OCI-LY3 (cell line): ENCODE results near the gene CRX.

ENCODE experiments used
- H2AFZ ChIP-seq: fragments of 200-600, 300-600 bp; shearing (Covaris generic); 2 replicates; pipeline ENCODE4 v1.6.0; 2014; ENCODE audit warnings: antibody characterized with exemption, low read depth, low read length
- H3K27ac ChIP-seq: fragments of 200-600, 300-600 bp; sonication (generic); 2 replicates; pipeline ENCODE4 v1.5.1; 2014; ENCODE audit warnings: mild to moderate bottlenecking, low read length, moderate library complexity, mixed read lengths
- H3K27me3 ChIP-seq: fragments of 200-600, 300-600 bp; sonication (generic); 2 replicates; pipeline ENCODE4 v1.6.1; 2014; ENCODE audit warnings: low read depth, low read length, mixed read lengths
- H3K36me3 ChIP-seq: fragments of 200-600, 300-600 bp; sonication (generic); replicated peaks from 2 replicates; pipeline ENCODE3; 2014; ENCODE audit warnings: low read depth, low read length, mixed read lengths
- H3K4me1 ChIP-seq: fragments of 300-600, 200-600 bp; sonication (generic); 2 replicates; pipeline ENCODE4 v1.6.1; 2014; ENCODE audit warnings: low read length, mixed read lengths
- H3K4me2 ChIP-seq: fragments of 200-600, 300-600 bp; sonication (generic); 2 replicates; pipeline ENCODE4 v1.6.1; 2014; ENCODE audit warnings: low read length, mixed read lengths
- H3K4me3 ChIP-seq: fragments of 300-600, 200-600 bp; sonication (generic); 2 replicates; pipeline ENCODE4 v1.5.1; 2014; ENCODE audit warnings: antibody characterized with exemption, mild to moderate bottlenecking, low read length, moderate library complexity
- H3K79me2 ChIP-seq: fragments of 300-600, 200-600 bp; shearing (Covaris generic); 2 replicates; pipeline ENCODE4 v1.6.1; 2014; ENCODE audit warnings: mild to moderate bottlenecking, low read length, mixed read lengths
- H3K9ac ChIP-seq: fragments of 300-600, 200-600 bp; shearing (Covaris generic); 2 replicates; pipeline ENCODE4 v1.6.0; 2014; ENCODE audit warnings: mild to moderate bottlenecking, low read length, moderate library complexity
- H3K9me3 ChIP-seq: fragments of 200-600, 300-600 bp; shearing (Covaris generic); 2 replicates; pipeline ENCODE4 v1.6.1; 2014; ENCODE audit warnings: low read length, mixed read lengths; ENCODE audit not compliant: insufficient read depth
- H4K20me1 ChIP-seq: fragments of 200-600, 300-600 bp; sonication (generic); 2 replicates; pipeline ENCODE4 v1.6.1; 2016; ENCODE audit warnings: low read length, mixed read lengths; ENCODE audit not compliant: insufficient read depth
- EZH2phosphoT487 ChIP-seq: fragments of 200-600 bp; shearing (Covaris generic); IDR thresholded peaks from 2 replicates; pipeline ENCODE4 v1.6.1; 2018; ENCODE audit warnings: antibody characterized with exemption, mixed run types, low read depth
- TF ChIP-seq, protein P1 (sequence below): fragments of 200-600, 300-600 bp; sonication (generic); IDR thresholded peaks from 2 replicates; pipeline ENCODE4 v1.5.1; 2014; ENCODE audit warnings: antibody characterized with exemption, low read length, low read depth

Gene CRX

DNA sequence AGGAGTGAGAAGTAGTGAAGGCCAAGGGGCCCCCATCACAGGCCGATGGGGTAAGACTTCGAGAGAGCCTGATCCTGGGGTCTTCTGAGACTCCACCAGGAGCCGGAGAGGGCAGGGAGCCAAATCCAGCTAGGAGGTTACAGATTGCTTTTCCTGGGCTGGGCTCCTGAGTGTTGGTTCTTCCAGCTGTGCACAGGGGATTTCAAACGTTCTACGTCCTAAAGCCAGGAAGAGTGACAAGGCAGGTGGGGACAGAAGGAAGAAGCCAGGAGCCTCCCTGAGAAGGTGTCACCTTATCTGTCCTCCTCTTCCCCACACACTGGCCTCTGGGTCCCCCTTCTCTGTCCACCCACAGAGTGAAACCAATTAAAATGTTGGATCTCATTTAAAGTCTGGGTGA, 21.2 kb downstream of the CRX start:
- TF ChIP-seq, protein P1, sequence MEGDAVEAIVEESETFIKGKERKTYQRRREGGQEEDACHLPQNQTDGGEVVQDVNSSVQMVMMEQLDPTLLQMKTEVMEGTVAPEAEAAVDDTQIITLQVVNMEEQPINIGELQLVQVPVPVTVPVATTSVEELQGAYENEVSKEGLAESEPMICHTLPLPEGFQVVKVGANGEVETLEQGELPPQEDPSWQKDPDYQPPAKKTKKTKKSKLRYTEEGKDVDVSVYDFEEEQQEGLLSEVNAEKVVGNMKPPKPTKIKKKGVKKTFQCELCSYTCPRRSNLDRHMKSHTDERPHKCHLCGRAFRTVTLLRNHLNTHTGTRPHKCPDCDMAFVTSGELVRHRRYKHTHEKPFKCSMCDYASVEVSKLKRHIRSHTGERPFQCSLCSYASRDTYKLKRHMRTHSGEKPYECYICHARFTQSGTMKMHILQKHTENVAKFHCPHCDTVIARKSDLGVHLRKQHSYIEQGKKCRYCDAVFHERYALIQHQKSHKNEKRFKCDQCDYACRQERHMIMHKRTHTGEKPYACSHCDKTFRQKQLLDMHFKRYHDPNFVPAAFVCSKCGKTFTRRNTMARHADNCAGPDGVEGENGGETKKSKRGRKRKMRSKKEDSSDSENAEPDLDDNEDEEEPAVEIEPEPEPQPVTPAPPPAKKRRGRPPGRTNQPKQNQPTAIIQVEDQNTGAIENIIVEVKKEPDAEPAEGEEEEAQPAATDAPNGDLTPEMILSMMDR, result no peak
- Histone ChIP-seq H2AFZ (no peak overlapping the region), H3K36me3 (no peaks in the 10 kb centered on the region), H3K27me3 (peaks cover 3% of the 10 kb centered on the region; the same call in 1 of the 2 replicates), H3K9me3 (no peaks in the 10 kb centered on the region), H3K4me2 (no peak overlapping the region), H3K27ac (no peak overlapping the region), H3K4me1 (no peaks in the 10 kb centered on the region), H3K9ac (no peak overlapping the region), H4K20me1 (no peaks in the 10 kb centered on the region), H3K4me3 (no peak overlapping the region), H3K79me2 (no peaks in the 10 kb centered on the region)

DNA sequence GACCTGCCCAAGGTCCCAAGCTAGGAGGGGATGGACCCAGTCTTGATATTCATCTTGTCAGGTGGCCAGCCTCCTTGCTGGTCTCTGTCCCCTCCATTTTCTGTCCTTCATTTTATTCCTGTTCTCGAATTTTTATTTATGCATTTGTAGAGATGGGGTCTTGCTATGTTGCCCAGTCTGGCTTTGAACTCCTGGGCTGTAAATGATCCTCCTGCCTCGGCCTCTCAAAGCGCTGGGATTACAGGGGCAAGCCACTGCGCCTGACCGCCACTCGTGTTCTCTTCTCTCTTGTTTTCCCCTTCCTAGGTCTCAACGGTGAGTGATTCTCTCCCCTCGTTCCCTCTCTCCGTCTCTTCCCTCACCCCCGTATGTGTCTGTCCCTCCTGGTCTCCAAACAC, 26.7 kb downstream of the CRX start:
- Histone ChIP-seq H3K4me2 (no peak overlapping the region), H3K27ac (no peak overlapping the region), H3K9ac (no peak overlapping the region), H2AFZ (no peak overlapping the region), H3K4me3 (no peak overlapping the region), H3K27me3 (peaks cover 3% of the 10 kb centered on the region; the same call in 1 of the 2 replicates), H4K20me1 (no peaks in the 10 kb centered on the region), H3K79me2 (no peaks in the 10 kb centered on the region), H3K36me3 (no peaks in the 10 kb centered on the region), H3K9me3 (no peaks in the 10 kb centered on the region), H3K4me1 (no peaks in the 10 kb centered on the region)
- TF ChIP-seq, protein P1, result no peak
- no peak for TF ChIP-seq EZH2phosphoT487

DNA sequence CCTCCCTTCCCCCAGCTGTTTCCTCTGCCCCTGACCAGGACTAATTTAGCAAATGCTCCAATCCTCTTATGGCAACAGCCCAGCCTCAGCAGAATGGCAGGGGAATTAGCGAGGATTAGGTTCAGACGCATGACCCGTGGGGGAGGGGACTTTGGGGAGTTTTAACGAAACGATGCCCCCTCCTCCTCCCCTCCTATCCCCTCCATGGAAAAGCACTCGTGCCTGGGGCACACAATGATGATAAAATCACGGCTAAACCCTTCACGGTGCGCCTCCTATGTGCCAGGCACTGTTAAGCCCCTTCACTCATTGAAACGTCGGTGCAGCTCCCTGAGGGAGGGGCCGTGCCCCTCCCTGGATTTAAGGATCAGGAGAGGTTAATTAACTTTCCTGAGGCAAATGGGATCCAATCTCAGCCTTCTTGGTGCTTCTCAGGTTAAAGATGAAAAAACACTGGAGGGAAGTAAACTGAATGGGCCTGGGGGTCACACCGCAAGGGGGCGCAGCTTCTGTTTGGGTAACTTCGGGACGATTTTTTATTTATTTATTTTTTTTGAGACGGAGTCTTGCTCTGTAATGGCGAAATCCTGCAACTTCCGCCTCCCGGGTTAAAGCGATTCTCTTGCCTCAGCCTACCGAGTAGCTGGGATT, 27.2 kb downstream of the CRX start:
- no peak overlapping the region for H3K9ac ChIP-seq
- no peak overlapping the region for H3K27ac ChIP-seq
- H3K4me1 ChIP-seq, result no peaks in the 10 kb centered on the region
- no peak overlapping the region for H3K4me3 ChIP-seq
- no peaks in the 10 kb centered on the region for H3K9me3 ChIP-seq
- no peaks in the 10 kb centered on the region for H4K20me1 ChIP-seq
- H3K79me2 ChIP-seq, result no peaks in the 10 kb centered on the region
- H3K27me3 ChIP-seq, result peaks cover 3% of the 10 kb centered on the region; the same call in 1 of the 2 replicates
- H3K36me3 ChIP-seq, result no peaks in the 10 kb centered on the region
- H3K4me2 ChIP-seq, result no peak overlapping the region
- TF ChIP-seq EZH2phosphoT487, result no peak
- TF ChIP-seq, protein P1, result peak; percentile 9; the same call in 1 of the 2 replicates
- H2AFZ ChIP-seq, result no peak overlapping the region

DNA sequence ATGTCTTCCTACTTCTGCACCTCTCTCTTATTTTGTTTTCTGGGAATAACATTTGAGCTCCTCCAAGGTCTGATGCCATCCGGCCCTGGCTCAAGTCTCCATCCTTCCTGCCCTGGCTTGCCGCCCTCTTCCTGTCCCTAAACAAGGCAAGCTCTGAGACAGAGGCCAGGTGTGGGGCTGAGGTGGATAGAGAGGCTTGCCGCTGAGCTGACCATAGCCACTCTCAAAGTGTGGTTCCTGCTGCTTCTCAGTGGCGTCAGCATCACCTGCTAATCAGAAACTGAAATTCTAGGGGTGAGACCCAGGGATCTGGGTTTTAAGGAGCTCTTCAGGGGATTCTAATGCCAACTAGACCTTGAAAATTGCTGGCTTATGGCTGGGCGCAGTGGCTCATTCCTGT, 31.3 kb downstream of the CRX start:
- H3K27ac ChIP-seq, result no peak overlapping the region
- TF ChIP-seq, protein P1, result no peak
- no peak for TF ChIP-seq EZH2phosphoT487
- H3K79me2 ChIP-seq, result no peaks in the 10 kb centered on the region
- no peak overlapping the region for H3K9ac ChIP-seq
- H3K27me3 ChIP-seq, result peaks cover 7% of the 10 kb centered on the region; the same call in 1 of the 2 replicates
- no peaks in the 10 kb centered on the region for H3K36me3 ChIP-seq
- no peak overlapping the region for H2AFZ ChIP-seq
- no peaks in the 10 kb centered on the region for H4K20me1 ChIP-seq
- no peaks in the 10 kb centered on the region for H3K9me3 ChIP-seq
- H3K4me1 ChIP-seq, result no peaks in the 10 kb centered on the region
- no peak overlapping the region for H3K4me3 ChIP-seq
- no peak overlapping the region for H3K4me2 ChIP-seq
